GM13976 (cell line): ENCODE data around the gene CXCR5.

Experiments used
- DNase-seq: peaks from one replicate; pipeline ENCODE4 v3.0.0; 2012; ENCODE audit warnings: low spot score
- CTCF ChIP-seq: IDR thresholded peaks from 2 replicates; pipeline ENCODE4 v1.5.1; 2012; ENCODE audit warnings: borderline replicate concordance, mild to moderate bottlenecking; ENCODE audit not compliant: insufficient read depth; ENCODE audit errors: extremely low read depth, missing control alignments, control extremely low read depth
- in situ Hi-C: fragments of 300-500 bp; cut with MboI; formaldehyde crosslinking; loops from one replicate; pipeline ENCODE4 v1.12.0; 2022; ENCODE audit warnings: low sequenced_read_pairs, mixed read lengths, inconsistent platforms; ENCODE audit not compliant: unreplicated experiment

CXCR5 gene

GRCh38 chr11:118888398-118888797, 4.7 kb downstream of the CXCR5 start:
- no peak for TF ChIP-seq CTCF
- in situ Hi-C loops, result no loop called here

GRCh38 chr11:118889797-118890196, 6.1 kb downstream of the CXCR5 start:
- DNase-seq, result no peak
- in situ Hi-C loops, result no loop called here
- no peak for TF ChIP-seq CTCF

More at GRCh38 chr11:118888398-118888797, 4.7 kb downstream of the CXCR5 start:
- no peak for DNase-seq

GRCh38 chr11:118892514-118892913, 8.8 kb downstream of the CXCR5 start:
- DNase-seq, result no peak
- TF ChIP-seq CTCF, result no peak
- in situ Hi-C loops, result no loop called here

GRCh38 chr11:118892964-118893363, 9.3 kb downstream of the CXCR5 start:
- TF ChIP-seq CTCF, result no peak
- DNase-seq, result no peak
- in situ Hi-C loops, result no loop called here

GRCh38 chr11:118893662-118894061, 10.0 kb downstream of the CXCR5 start:
- TF ChIP-seq CTCF, result no peak
- in situ Hi-C loops, result no loop called here
- DNase-seq, result no peak

- in situ Hi-C loops, result no loop called here
- TF ChIP-seq CTCF, result no peak
- DNase-seq, result no peak
These were observed 10.5 kb downstream of the CXCR5 start for GRCh38 chr11:118894192-118894591.
